Naive thymus-derived CD4-positive, alpha-beta T cell (primary cell): ENCODE results near the gene BCL11A. TPM values are rescaled to one million over a fixed set of nuclear protein-coding genes. Genes with fewer than 3 reads are reported as not detected.
A peak's percentile ranks its signal among the peaks of the same experiment; 100 is the strongest.

Experiments used
- ATAC-seq: fragments of 150-1000 bp; cut with Tn5 transposase; 2 replicates; pipeline ENCODE4 v1.10.0; 2021; ENCODE audit warnings: mild to moderate bottlenecking, moderate library complexity
- CTCF ChIA-PET: fragments of 350-600 bp; sonication (Branson Sonifier 250); formaldehyde crosslinking; loops from one replicate; lab custom pipeline; 2021; ENCODE audit warnings: antibody characterized with exemption; lab: Charles Lee
- POLR2A ChIA-PET: fragments of 350-600 bp; sonication (Branson Sonifier 250); formaldehyde crosslinking; loops from one replicate; lab custom pipeline; 2021; ENCODE audit warnings: antibody characterized with exemption, inconsistent platforms; lab: Charles Lee
- DNase-seq, 9 donors: peaks; one replicate each; pipeline versions ENCODE4 v3.0.0 to v3.0.0-alpha.2; 2020 to 2022; ENCODE audit warnings: mixed read lengths in 1 of 9
- H3K27ac ChIP-seq: one replicate; pipeline ENCODE4 v1.7.0; 2013; ENCODE audit warnings: mild to moderate bottlenecking, low read depth, low read length, moderate library complexity
- H3K27me3 ChIP-seq, 2 donors: one replicate each; pipeline ENCODE4 v1.7.0; 2013; ENCODE audit warnings: low read length in 2 of 2, mild to moderate bottlenecking in 2 of 2, moderate library complexity in 2 of 2; ENCODE audit not compliant: control insufficient read depth in 2 of 2, insufficient read depth in 2 of 2
- H3K36me3 ChIP-seq, 3 experiments: 1 replicate in 2 of 3; 2 replicates in 1 of 3; pipeline ENCODE4 v1.7.0; 2013; ENCODE audit warnings: low read length in 3 of 3, mild to moderate bottlenecking in 3 of 3, moderate library complexity in 1 of 3; ENCODE audit not compliant: insufficient read depth in 3 of 3, control insufficient read depth in 2 of 3
- H3K4me1 ChIP-seq, 2 donors: one replicate each; pipeline ENCODE4 v1.7.0; 2013; ENCODE audit warnings: low read length in 2 of 2, mild to moderate bottlenecking in 2 of 2, moderate library complexity in 1 of 2; ENCODE audit not compliant: control insufficient read depth in 2 of 2, insufficient read depth in 2 of 2
- H3K4me3 ChIP-seq: 2 replicates; pipeline ENCODE4 v1.7.0; 2013; ENCODE audit warnings: mild to moderate bottlenecking, low read length
- H3K9me3 ChIP-seq, 3 experiments: 1 replicate in 2 of 3; 2 replicates in 1 of 3; pipeline ENCODE4 v1.7.0; 2013; ENCODE audit warnings: low read length in 3 of 3; ENCODE audit not compliant: control insufficient read depth in 2 of 3
- H3K27ac Mint-ChIP-seq, 9 donors: one replicate each; pipeline ENCODE4 v1.8.0; 2020 to 2022; ENCODE audit warnings: mixed read lengths in 9 of 9, mild to moderate bottlenecking in 8 of 9, moderate library complexity in 5 of 9, inconsistent platforms in 2 of 9
- H3K27me3 Mint-ChIP-seq, 5 donors: one replicate each; pipeline ENCODE4 v1.8.0; 2021 to 2022; ENCODE audit warnings: mixed read lengths in 5 of 5, mild to moderate bottlenecking in 1 of 5
- H3K36me3 Mint-ChIP-seq, 5 donors: one replicate each; pipeline ENCODE4 v1.8.0; 2020 to 2022; ENCODE audit warnings: mixed read lengths in 5 of 5, mild to moderate bottlenecking in 3 of 5, inconsistent platforms in 1 of 5
- H3K4me1 Mint-ChIP-seq, 7 donors: one replicate each; pipeline ENCODE4 v1.8.0; 2020 to 2022; ENCODE audit warnings: mixed read lengths in 7 of 7, mild to moderate bottlenecking in 3 of 7, inconsistent platforms in 1 of 7
- H3K4me3 Mint-ChIP-seq, 10 donors: one replicate each; pipeline ENCODE4 v1.8.0; 2020 to 2022; ENCODE audit warnings: mild to moderate bottlenecking in 10 of 10, mixed read lengths in 10 of 10, moderate library complexity in 6 of 10, inconsistent platforms in 2 of 10
- H3K9me3 Mint-ChIP-seq, 11 donors: one replicate each; pipeline ENCODE4 v1.8.0; 2020 to 2022; ENCODE audit warnings: mixed read lengths in 11 of 11, mild to moderate bottlenecking in 4 of 11, inconsistent platforms in 1 of 11, moderate library complexity in 1 of 11
- intact Hi-C, 2 donors: fragments of 100-400 bp; cut with micrococcal nuclease; formaldehyde crosslinking; loops; one replicate each; pipeline ENCODE4 v1.15.1; 2023
- polyA plus RNA-seq, 2 donors: library from polyadenylated mRNA; unstranded; fragments of 300-500 nt; fragmentation: Illumina TruSeq; gene quantifications; one replicate each; pipeline ENCODE4 v1.2.3, GENCODE V29; 2021
- total RNA-seq, 6 experiments: library from RNA in 5 of 6; stranded (reverse) in 5 of 6; gene quantifications; 1 replicate in 5 of 6; 2 replicates in 1 of 6; pipeline ENCODE4 v1.2.3 and lab custom pipeline; 2021 to 2026

Gene BCL11A
- total and polyA plus RNA-seq, 7 experiments from 2014 or later, result 1.5 to 26.2 (median 2.5) TPM; not detected in 1

- no peaks in the 10 kb centered on the region for H3K36me3 ChIP-seq
- intact Hi-C loops, result no loop called here
- no peak for DNase-seq
- Mint-ChIP-seq H3K27ac (peak overlapping the region in 2 of 9 donors; percentile 28 to 36), H3K9me3 (peaks cover 0 to 5% (median 0%) of the 10 kb centered on the region in 11 donors), H3K27me3 (peaks cover 0 to 32% (median 10%) of the 10 kb centered on the region in 5 donors), H3K4me3 (peak overlapping the region in 3 of 10 donors; percentile 11 to 19 (median 12)), H3K36me3 (no peaks in the 10 kb centered on the region), H3K4me1 (peaks cover 0 to 16% (median 3%) of the 10 kb centered on the region in 7 donors)
- no peaks in the 10 kb centered on the region for H3K4me1 ChIP-seq
- POLR2A ChIA-PET, result no interaction called here
- no peaks in the 10 kb centered on the region for H3K27me3 ChIP-seq
- no peaks in the 10 kb centered on the region for H3K9me3 ChIP-seq
- H3K4me3 ChIP-seq, result no peak overlapping the region
- no peak for ATAC-seq
- CTCF ChIA-PET, result no interaction called here
- H3K27ac ChIP-seq, result no peak overlapping the region
Observed at GRCh38 chr2:60411295-60411694, 142.2 kb downstream of the BCL11A start.

- no peak overlapping the region for H3K27ac ChIP-seq
- ChIA-PET CTCF (no interaction called here), POLR2A (no interaction called here)
- Mint-ChIP-seq H3K9me3 (peaks cover 0 to 5% (median 0%) of the 10 kb centered on the region in 11 donors), H3K4me1 (peaks cover 0 to 16% (median 3%) of the 10 kb centered on the region in 7 donors), H3K27me3 (peaks cover 0 to 34% (median 10%) of the 10 kb centered on the region in 5 donors), H3K27ac (peak overlapping the region in 1 of 9 donors; percentile 36), H3K36me3 (no peaks in the 10 kb centered on the region), H3K4me3 (peak overlapping the region in 1 of 10 donors; percentile 27)
- no peak overlapping the region for H3K4me3 ChIP-seq
- H3K9me3 ChIP-seq, result no peaks in the 10 kb centered on the region
- intact Hi-C loops, result no loop called here
- no peak for ATAC-seq
- DNase-seq, result no peak
- no peaks in the 10 kb centered on the region for H3K36me3 ChIP-seq
- H3K27me3 ChIP-seq, result no peaks in the 10 kb centered on the region
- H3K4me1 ChIP-seq, result no peaks in the 10 kb centered on the region
Observed at GRCh38 chr2:60410456-60411146, 142.9 kb downstream of the BCL11A start.

DNA sequence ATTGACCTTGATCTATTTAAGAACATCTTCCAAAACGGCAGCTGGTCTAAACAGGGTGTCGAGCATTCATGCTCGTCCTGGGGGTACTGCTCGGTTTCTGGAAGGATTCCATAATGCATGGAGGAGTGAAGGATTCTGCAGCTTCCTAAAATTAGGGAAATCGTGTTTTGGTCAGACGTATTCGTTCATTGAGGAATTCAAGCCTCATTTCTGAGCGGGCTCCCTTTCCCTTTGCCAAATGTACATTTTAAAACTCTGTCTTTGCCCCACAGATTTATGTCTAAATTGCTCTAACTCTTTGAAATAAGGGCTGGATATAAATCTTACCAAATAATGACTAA is 144.0 kb downstream of the BCL11A start:
- Histone ChIP-seq H3K27ac (no peak overlapping the region), H3K4me1 (no peaks in the 10 kb centered on the region), H3K36me3 (no peaks in the 10 kb centered on the region), H3K4me3 (no peak overlapping the region), H3K27me3 (no peaks in the 10 kb centered on the region), H3K9me3 (no peaks in the 10 kb centered on the region)
- ChIA-PET POLR2A (no interaction called here), CTCF (no interaction called here)
- no peak for ATAC-seq
- H3K4me1 Mint-ChIP-seq, result peaks cover 0 to 16% (median 3%) of the 10 kb centered on the region in 7 donors
- peaks cover 2 to 34% (median 10%) of the 10 kb centered on the region in 5 donors for H3K27me3 Mint-ChIP-seq
- intact Hi-C loops, result no loop called here
- no peaks in the 10 kb centered on the region for H3K36me3 Mint-ChIP-seq
- no peak overlapping the region for H3K27ac Mint-ChIP-seq
- DNase-seq, result no peak
- H3K4me3 Mint-ChIP-seq, result no peak overlapping the region
- H3K9me3 Mint-ChIP-seq, result peaks cover 0 to 5% (median 0%) of the 10 kb centered on the region in 11 donors

- H3K4me3 Mint-ChIP-seq, result no peak overlapping the region
- H3K27me3 Mint-ChIP-seq, result peaks cover 4 to 34% (median 10%) of the 10 kb centered on the region in 5 donors
Observed at GRCh38 chr2:60408811-60409530, 144.5 kb downstream of the BCL11A start.

GRCh38 chr2:60408207-60408606 is 145.2 kb downstream of the BCL11A start:
- no peaks in the 10 kb centered on the region for H3K36me3 Mint-ChIP-seq
- intact Hi-C loops, result no loop called here
- peaks cover 0 to 16% (median 3%) of the 10 kb centered on the region in 7 donors for H3K4me1 Mint-ChIP-seq
- peaks cover 4 to 34% (median 10%) of the 10 kb centered on the region in 5 donors for H3K27me3 Mint-ChIP-seq
- Histone ChIP-seq H3K4me1 (no peaks in the 10 kb centered on the region), H3K27ac (no peak overlapping the region), H3K9me3 (no peaks in the 10 kb centered on the region), H3K4me3 (no peak overlapping the region), H3K27me3 (no peaks in the 10 kb centered on the region), H3K36me3 (no peaks in the 10 kb centered on the region)
- no peak overlapping the region for H3K4me3 Mint-ChIP-seq
- ATAC-seq, result no peak
- CTCF ChIA-PET, result no interaction called here
- POLR2A ChIA-PET, result no interaction called here
- DNase-seq, result no peak
- H3K27ac Mint-ChIP-seq, result no peak overlapping the region
- H3K9me3 Mint-ChIP-seq, result no peaks in the 10 kb centered on the region

More at GRCh38 chr2:60408811-60409530, 144.5 kb downstream of the BCL11A start:
- no peaks in the 10 kb centered on the region for H3K9me3 ChIP-seq
- H3K36me3 ChIP-seq, result no peaks in the 10 kb centered on the region
- DNase-seq (no peak), ATAC-seq (no peak)
- H3K27me3 ChIP-seq, result no peaks in the 10 kb centered on the region
- Mint-ChIP-seq H3K9me3 (no peaks in the 10 kb centered on the region), H3K36me3 (no peaks in the 10 kb centered on the region), H3K4me1 (peaks cover 0 to 16% (median 3%) of the 10 kb centered on the region in 7 donors), H3K27ac (no peak overlapping the region)
- ChIA-PET POLR2A (no interaction called here), CTCF (no interaction called here)
- H3K27ac ChIP-seq, result no peak overlapping the region
- H3K4me1 ChIP-seq, result no peaks in the 10 kb centered on the region
- intact Hi-C loops, result no loop called here
- no peak overlapping the region for H3K4me3 ChIP-seq

DNA sequence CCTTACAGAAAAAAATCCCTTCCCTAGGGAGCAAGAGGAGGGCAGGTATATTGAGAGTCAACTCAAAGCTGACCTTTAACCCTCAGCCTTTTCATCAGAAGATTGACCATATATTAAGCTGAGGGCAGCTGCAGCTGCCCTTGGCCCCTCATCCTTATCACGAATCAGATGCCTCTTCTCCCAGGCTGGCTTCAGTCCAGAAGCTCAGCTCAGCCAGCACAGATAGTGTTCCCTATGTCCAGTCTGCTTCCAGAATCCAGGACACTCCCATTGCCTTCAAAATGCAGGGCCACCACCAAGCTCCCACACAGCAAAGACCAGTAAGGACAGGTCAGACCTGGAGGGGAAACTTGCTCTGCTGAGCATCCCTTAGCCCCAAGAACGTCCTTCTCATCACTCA is 146.1 kb downstream of the BCL11A start:
- ATAC-seq, result no peak

More for the DNA sequence above, 146.1 kb downstream of the BCL11A start:
- H3K4me1 ChIP-seq, result no peaks in the 10 kb centered on the region
- CTCF ChIA-PET, result no interaction called here
- peaks cover 0 to 16% (median 3%) of the 10 kb centered on the region in 7 donors for H3K4me1 Mint-ChIP-seq
- H3K27me3 Mint-ChIP-seq, result peaks cover 4 to 34% (median 10%) of the 10 kb centered on the region in 5 donors
- H3K27ac ChIP-seq, result no peak overlapping the region
- H3K9me3 Mint-ChIP-seq, result no peaks in the 10 kb centered on the region
- no peak overlapping the region for H3K27ac Mint-ChIP-seq
- H3K27me3 ChIP-seq, result no peaks in the 10 kb centered on the region
- H3K4me3 Mint-ChIP-seq, result no peak overlapping the region
- POLR2A ChIA-PET, result no interaction called here
- no peaks in the 10 kb centered on the region for H3K36me3 Mint-ChIP-seq
- DNase-seq, result no peak
- intact Hi-C loops, result no loop called here
- H3K36me3 ChIP-seq, result no peaks in the 10 kb centered on the region
- no peaks in the 10 kb centered on the region for H3K9me3 ChIP-seq
- no peak overlapping the region for H3K4me3 ChIP-seq
